ENCODE data around the gene PHTF1. TPM values are rescaled to one million over a fixed set of nuclear protein-coding genes. Genes with fewer than 3 reads are reported as not detected.

The PHTF1 gene
- polyA plus RNA-seq (2013, experiment 1 of 2; ENCODE audit: insufficient read length) = 17.5 TPM
- 12.7 TPM for polyA plus RNA-seq (2013, experiment 2 of 2; ENCODE audit: insufficient read length)

- peak; percentile 85 for DNase-seq
These were observed at the start of gene PHTF1 for GRCh38 chr1:113759333-113760101. PHTF1 (minus strand) TSS chr1:113759486; CDS start chr1:113758703, 783 bp downstream.

GRCh38 chr1:113808450-113809195, 49.3 kb upstream of the PHTF1 start:
- DNase-seq = no peak

DNA sequence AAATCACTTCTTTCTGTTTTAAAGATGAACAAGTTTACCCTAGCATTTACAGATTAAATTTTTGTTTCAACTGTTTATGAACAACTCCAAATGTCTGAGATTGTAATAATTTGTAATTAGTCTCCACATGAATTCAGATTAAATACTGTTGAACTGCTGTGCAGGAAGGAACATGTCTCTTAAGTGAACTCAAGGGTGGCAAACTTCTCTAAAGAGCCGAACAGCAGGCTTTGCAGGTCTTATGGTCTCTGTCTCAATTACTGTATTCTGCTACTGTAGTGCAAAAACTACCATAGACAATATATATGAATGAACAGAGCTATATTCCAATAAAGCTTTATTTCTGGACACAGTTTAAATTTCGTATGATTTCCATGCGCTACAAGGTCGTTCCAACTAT, 46.4 kb upstream of the PHTF1 start:
- no peak for DNase-seq

GRCh38 chr1:113805256-113805531, 45.9 kb upstream of the PHTF1 start:
- no peak for DNase-seq

GRCh38 chr1:113804421-113805255, 45.4 kb upstream of the PHTF1 start:
- peak; percentile 70 for DNase-seq

GRCh38 chr1:113802367-113803007, 43.2 kb upstream of the PHTF1 start:
- DNase-seq = no peak

GRCh38 chr1:113800487-113800886, 41.2 kb upstream of the PHTF1 start:
- DNase-seq = peak; percentile 20

GRCh38 chr1:113797472-113797871, 38.2 kb upstream of the PHTF1 start:
- no peak for DNase-seq

DNA sequence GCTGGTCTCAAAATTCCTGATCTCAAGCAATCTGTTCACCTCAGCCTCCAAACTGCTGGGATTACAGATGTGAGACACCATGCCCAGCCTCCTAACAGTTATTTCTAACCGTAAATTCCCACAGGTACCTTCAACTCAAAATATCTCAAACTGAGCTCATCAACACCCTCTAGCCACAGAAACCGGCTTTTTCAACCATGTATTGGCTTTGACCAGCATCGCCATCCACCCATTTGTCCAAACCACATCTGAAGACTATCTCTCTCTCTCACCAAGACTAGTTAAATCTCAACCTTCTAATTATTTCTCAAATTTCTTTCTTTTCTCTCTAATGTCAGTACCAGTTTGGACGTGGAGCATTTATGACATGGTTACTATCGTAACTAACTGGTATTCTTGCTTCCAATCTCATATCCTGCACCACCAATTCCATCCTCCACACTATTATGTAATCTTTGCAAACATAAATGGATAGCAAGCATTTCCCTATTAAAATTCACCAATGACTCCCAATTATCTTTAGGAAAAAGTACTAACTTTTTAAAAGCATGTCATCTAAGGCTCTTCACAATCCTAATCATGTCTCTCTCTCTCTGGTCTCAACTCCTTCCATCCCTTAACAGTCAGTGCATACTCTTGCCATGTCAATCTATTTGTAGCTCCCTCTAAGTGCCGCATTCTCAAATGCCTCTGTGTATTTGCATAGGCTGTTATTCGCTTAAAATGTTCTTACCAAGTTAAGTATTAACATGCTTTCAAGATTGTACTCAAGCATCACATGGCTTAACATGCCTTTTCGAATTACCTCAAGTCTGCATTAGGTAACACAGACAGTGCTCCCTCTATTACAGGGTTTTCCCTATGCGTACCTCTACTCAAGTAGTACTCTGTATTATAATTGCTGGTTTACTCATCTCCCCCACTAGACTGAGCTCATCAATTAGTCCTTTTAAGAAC, 34.9 kb upstream of the PHTF1 start:
- DNase-seq = no peak

DNA sequence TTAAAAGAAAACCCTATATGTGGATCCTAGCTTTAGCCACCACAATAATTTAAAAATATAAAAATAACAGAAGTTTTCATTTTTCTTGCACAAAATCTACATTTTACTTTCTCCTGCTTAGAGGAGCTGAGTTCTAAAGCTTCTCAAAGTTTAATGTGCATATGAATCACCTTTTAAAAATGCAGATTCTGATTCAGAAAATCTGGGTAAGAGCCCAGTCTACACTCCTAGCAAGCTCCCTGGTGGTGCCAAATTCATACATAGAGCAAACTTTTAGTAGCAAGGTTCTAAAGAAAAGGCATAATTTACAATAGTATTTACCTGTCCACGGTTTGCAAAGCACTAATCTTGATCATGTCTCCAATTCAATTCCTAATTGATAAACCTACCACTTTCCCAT, 33.7 kb upstream of the PHTF1 start:
- peak; percentile 64 for DNase-seq

DNA sequence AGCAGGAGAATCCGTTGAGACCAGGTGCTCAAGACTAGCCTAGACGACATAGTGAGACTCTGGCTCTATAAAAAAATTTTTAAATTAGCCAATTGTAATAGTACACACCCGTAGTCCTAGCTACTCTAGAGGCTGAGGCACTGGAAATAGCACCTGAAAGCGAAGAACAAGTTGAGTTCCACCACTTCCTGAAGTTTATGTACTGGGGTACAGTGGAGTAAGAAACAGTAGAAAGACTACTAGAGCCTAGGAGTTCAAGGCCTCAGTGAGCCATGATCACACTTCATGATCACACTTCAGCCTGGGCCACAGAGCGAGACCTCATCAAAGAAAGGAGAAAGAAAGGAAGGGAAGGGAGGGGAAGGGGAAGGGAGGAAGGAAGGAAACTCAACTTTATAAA, 33.2 kb upstream of the PHTF1 start:
- DNase-seq = no peak

GRCh38 chr1:113788802-113789201, 29.5 kb upstream of the PHTF1 start:
- DNase-seq = no peak

GRCh38 chr1:113787663-113788062, 28.4 kb upstream of the PHTF1 start:
- DNase-seq = no peak

DNA sequence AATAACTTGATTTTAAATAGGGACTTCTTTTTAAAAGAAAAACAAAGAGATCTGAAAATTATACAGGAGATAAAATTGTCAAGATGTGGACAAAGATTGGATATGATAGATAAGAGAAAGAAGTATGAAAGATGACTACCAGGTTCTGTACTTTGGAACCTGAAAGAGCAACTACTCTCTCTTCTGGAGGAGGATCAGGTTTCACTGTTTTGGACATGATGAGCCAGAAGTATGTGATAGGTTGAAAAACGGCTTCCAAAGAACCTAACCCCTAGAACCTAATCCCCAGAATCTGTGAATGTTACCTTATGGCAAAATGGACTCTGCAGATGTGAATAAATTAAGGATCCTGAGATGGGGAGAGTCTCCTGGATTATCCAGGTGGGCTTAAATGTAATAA, 26.8 kb upstream of the PHTF1 start:
- DNase-seq = no peak

DNA sequence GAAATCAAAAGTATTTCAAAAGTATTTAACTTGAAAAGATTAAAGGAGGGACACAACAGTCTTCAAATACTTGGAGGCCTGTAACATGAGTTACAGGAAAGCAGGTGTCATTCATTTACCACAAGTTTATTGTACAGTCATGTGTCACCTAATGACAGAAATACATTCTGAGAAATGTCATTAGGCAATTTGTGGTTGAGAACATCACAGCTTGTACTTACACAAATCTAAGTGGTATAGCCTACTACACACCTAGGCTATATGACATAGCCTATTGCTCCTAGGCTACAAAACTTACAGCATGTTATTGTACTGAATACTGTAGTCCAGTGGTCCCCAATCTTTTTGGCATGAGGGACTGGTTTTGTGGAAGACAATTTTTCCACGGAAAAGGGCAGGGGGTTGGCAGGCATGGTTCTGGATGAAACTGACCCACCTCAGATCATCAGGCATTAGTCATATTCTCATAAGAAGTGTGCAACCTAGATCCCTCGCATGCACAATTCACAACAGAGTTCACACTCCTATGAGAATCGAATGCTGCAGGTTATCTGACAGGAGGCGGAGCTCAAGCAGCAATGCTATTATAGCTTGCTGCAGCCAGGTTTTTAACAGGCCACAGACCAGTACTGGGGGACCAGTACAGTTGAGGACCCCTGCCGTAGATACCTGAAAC, 25.0 kb upstream of the PHTF1 start:
- no peak for DNase-seq

DNA sequence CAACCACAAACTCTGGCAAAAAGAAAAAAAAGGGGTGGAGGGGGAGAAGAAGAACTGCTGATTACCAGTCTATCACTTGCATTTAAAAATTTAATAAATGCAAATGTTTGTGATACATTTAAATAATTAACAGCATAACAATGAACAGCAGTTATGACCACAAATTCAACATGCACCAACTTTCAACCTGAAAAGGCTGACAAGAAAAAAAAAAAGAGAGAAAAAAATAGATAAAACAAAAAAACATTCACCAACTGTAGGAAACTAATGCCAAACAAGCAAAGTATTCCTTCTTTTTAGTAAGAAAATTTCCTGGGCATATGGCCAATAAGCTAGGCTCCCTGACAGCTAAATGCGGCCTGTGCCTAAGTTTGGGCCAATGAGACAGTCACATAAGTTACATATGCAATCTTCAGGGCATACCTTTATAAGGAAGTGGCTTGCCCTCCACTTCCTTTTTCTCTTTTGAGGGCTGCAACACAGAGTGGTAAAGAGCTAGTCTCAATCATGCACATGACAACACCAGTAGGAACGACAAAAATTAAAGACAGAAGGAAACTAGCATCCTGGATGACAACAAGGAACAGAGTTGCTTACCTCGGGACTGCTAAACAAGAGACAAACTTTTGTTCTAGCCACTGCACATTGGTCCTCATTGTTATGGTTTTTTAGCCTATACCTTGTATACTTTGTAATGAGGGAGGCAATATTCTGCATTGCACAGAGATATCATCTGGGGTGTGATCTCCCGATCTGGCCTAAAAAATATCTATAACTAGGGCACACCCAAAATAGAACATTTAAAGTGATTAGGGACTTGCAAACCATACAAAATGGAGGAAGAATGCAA, 24.2 kb upstream of the PHTF1 start:
- peak; percentile 63 for DNase-seq

DNA sequence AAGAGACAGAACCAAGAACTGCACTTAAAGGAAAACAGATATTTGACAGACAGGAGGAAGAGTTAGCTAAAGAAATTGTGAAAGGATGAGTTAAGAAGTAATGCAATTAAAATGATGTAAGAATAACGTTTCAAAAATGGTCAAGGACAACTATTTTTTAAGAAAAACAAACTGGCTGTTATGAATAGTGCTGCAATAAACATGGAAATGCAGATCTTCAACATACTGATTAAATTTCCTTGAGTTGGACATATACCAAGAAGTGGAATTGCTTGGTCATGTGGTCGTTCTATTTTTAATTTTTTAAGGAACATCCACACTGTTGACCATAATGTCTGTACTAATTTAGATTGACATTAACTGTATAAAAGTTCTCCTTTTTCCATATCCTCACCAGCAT, 23.1 kb upstream of the PHTF1 start:
- DNase-seq = no peak

DNA sequence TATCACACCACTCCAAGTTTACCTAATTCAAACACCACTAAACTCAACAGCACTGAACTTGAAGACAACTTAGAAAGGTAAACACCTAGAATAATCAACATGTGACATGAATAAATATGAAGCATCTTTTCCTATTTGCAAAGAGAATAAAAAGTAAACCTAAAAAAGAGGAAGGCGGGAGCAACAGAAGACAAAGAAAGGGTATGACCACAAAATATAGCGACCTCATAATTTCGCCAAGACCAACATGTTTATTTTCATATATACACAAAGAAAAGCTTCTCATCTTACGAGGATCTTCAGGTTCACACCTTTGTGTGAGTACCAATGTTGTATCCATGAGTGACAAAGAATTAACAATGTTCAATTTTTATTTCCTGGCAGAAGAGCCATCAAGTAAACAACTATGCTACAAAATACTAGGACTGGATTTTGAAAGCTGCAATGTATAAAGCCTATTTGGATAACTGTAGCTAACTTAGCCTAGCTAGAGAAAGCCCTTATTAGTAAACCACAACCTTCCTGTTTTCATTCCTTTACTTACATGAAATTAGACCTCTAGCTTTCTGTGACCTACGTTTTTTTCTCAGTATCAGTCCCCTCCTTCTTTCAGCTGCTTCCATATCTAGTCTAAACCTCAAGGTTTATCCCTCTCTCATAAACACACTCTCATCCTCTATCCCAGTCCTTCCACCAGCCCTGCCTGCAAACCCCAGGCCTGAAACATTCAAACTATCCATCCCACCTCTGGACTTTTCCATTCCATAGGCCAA, 21.3 kb upstream of the PHTF1 start:
- DNase-seq = no peak

- DNase-seq = no peak
These were observed 20.3 kb upstream of the PHTF1 start for GRCh38 chr1:113779542-113779941.

Data from fibroblast of skin of back (primary cell).